Measurements from ENCODE around the gene S100A2.
A peak's percentile ranks its signal among the peaks of the same experiment; 100 is the strongest.

Gene S100A2

DNA sequence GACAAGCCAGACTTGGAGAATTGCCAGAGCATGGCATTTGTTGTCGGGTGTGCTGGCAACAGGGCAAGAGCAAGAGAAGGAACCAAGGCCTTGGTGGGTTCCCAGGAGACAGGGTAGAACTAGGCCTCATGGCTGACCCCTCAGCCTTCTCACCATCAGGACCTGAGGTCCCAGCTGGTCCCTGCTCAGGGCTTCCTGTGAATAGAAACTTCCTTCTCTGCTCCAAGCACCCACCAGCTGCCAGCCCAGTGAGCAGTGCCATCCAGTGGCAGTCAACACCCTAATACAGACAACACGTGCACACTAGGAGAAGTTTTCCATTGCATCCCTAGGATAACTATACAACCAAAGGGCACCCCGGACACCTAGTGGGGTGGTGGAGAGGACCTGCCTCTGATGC lies 52.6 kb downstream of the S100A2 start:
- TF ChIP-seq, protein P1, sequence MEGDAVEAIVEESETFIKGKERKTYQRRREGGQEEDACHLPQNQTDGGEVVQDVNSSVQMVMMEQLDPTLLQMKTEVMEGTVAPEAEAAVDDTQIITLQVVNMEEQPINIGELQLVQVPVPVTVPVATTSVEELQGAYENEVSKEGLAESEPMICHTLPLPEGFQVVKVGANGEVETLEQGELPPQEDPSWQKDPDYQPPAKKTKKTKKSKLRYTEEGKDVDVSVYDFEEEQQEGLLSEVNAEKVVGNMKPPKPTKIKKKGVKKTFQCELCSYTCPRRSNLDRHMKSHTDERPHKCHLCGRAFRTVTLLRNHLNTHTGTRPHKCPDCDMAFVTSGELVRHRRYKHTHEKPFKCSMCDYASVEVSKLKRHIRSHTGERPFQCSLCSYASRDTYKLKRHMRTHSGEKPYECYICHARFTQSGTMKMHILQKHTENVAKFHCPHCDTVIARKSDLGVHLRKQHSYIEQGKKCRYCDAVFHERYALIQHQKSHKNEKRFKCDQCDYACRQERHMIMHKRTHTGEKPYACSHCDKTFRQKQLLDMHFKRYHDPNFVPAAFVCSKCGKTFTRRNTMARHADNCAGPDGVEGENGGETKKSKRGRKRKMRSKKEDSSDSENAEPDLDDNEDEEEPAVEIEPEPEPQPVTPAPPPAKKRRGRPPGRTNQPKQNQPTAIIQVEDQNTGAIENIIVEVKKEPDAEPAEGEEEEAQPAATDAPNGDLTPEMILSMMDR (IDR thresholded peaks at IDR 0.05; ENCODE audit: insufficient read depth, low read depth, low read length, missing control alignments), result peak; percentile 18
- DNase-seq (ENCODE audit: low read depth), result no peak

More for the DNA sequence above, 52.6 kb downstream of the S100A2 start:
- no peak overlapping the region for H3K4me3 ChIP-seq (ENCODE audit: low read length)
